ENCODE measurements around the gene TUBA1C.

GRCh38 chr12:49260571-49261363, 4.1 kb upstream of the TUBA1C start:
- TF ChIP-seq CTCF (IDR thresholded peaks at IDR 0.05) (no peak), POLR2A (IDR thresholded peaks at IDR 0.05) (no peak), POLR2AphosphoS5 (IDR thresholded peaks at IDR 0.05) (no peak), EP300 (IDR thresholded peaks at IDR 0.05) (no peak)
